Left colon (tissue), 2 donors: ENCODE measurements around the gene FNTB. TPM values are rescaled to one million over a fixed set of nuclear protein-coding genes. Genes with fewer than 3 reads are reported as not detected.

ENCODE experiments used
- ATAC-seq: fragments of 200-7000 bp; cut with Tn5 transposase; one replicate; pipeline ENCODE4 v1.9.1; 2020; ENCODE audit warnings: mild to moderate bottlenecking, moderate library complexity
- DNase-seq, 2 donors: peaks; one replicate each; pipeline ENCODE4 v3.0.0-alpha.2; 2020
- intact Hi-C, 2 donors: fragments of 100-400 bp; cut with DNase I in 1 of 2; cut with micrococcal nuclease in 1 of 2; formaldehyde crosslinking; loops; one replicate each; pipeline versions ENCODE4 v1.11.2 to v1.14.0; 2022; cut with DNase I, micrococcal nuclease
- long read RNA-seq: library from polyadenylated mRNA; unstranded; transcript quantifications from one replicate; pipeline ENCODE4 v2.0.0, GENCODE V29; 2021
- total RNA-seq, 2 donors: library from RNA; stranded (reverse); fragmentation: NEBNext Ultra II Directional; extraction: Animal tissue kit (Norgen Biotek cat#: 25700); gene quantifications; one replicate each; pipeline ENCODE4 v1.2.1, GENCODE V29; 2021
- donor health status: DM: no; HTN: no; CAD: no.
- donor health status: DM: yes; HTN: yes; CAD: no.

FNTB gene
- 10 to 100 TPM; 11.0 to 14.2 TPM for total RNA-seq
- long read RNA-seq, transcript FNTB-201 (12 exons, 2,834 nt) = minor isoform, 6 of 19 reads
- long read RNA-seq, transcript FNTB-208 (3 exons, 530 nt) = major isoform, 7 of 19 reads
- long read RNA-seq, partial matches to known transcripts = 2 of 19 reads
- long read RNA-seq, other reads (novel, unspliced or antisense) = 4 of 19 reads

GRCh38 chr14:64986648-64987437 is at the start of gene FNTB:
TSS of gene FNTB (plus strand) at chr14:64986895. CDS start at chr14:64986954, 59 bp downstream.
- peak; percentile 96 for ATAC-seq
- DNase-seq = peak; percentile 97
- intact Hi-C loops = loop anchor here in 1 of 2 donors (10.0 kb wide), 1 partner anchor 162 kb away; no protein-coding TSS in a partner anchor

GRCh38 chr14:64937171-64937820 is 49.4 kb upstream of the FNTB start:
- intact Hi-C loops = no loop called here
- no peak for DNase-seq

GRCh38 chr14:64937821-64938193 is 48.9 kb upstream of the FNTB start:
- DNase-seq (no peak), ATAC-seq (peak; percentile 9)
- intact Hi-C loops = no loop called here

More at GRCh38 chr14:64937171-64937820, 49.4 kb upstream of the FNTB start:
- ATAC-seq = no peak

- ATAC-seq (peak; percentile 17), DNase-seq (peak; percentile 49 to 66)
- intact Hi-C loops = no loop called here
Measured at GRCh38 chr14:64938972-64939816, 47.5 kb upstream of the FNTB start.

GRCh38 chr14:64939817-64940190 is 46.9 kb upstream of the FNTB start:
- intact Hi-C loops = no loop called here
- ATAC-seq (no peak), DNase-seq (no peak)

GRCh38 chr14:64940336-64940910 is 46.3 kb upstream of the FNTB start:
- no peak for ATAC-seq
- no peak for DNase-seq
- intact Hi-C loops = no loop called here

GRCh38 chr14:64942531-64943111 is 44.1 kb upstream of the FNTB start, which contains the start of gene GPX2:
TSS of gene GPX2 (minus strand) at chr14:64942745. CDS start at chr14:64942726, 19 bp downstream.
- peak; percentile 85 to 94 for DNase-seq
- ATAC-seq = peak; percentile 75
- intact Hi-C loops = no loop called here

GRCh38 chr14:64943556-64943955 is 43.1 kb upstream of the FNTB start:
- intact Hi-C loops = no loop called here
- no peak for DNase-seq
- no peak for ATAC-seq

GRCh38 chr14:64944041-64944440 is 42.7 kb upstream of the FNTB start:
- intact Hi-C loops = no loop called here
- ATAC-seq (no peak), DNase-seq (no peak)

- intact Hi-C loops = no loop called here
- DNase-seq = no peak
Measured at GRCh38 chr14:64944861-64945260, 41.8 kb upstream of the FNTB start.

GRCh38 chr14:64945431-64946178 is 41.1 kb upstream of the FNTB start:
- ATAC-seq = no peak
- intact Hi-C loops = no loop called here
- DNase-seq = no peak

More at GRCh38 chr14:64944861-64945260, 41.8 kb upstream of the FNTB start:
- ATAC-seq = no peak

GRCh38 chr14:64946310-64947045 is 40.2 kb upstream of the FNTB start:
- no peak for ATAC-seq
- DNase-seq = no peak
- intact Hi-C loops = no loop called here

- intact Hi-C loops = no loop called here
- no peak for DNase-seq
- no peak for ATAC-seq
Measured at GRCh38 chr14:64947710-64948611, 38.7 kb upstream of the FNTB start.

- no peak for ATAC-seq
- intact Hi-C loops = no loop called here
- DNase-seq = no peak
Measured at GRCh38 chr14:64948612-64949210, 38.0 kb upstream of the FNTB start.

GRCh38 chr14:64950889-64951288 is 35.8 kb upstream of the FNTB start:
- intact Hi-C loops = no loop called here
- no peak for DNase-seq
- no peak for ATAC-seq

- ATAC-seq = no peak
- intact Hi-C loops = no loop called here
- no peak for DNase-seq
Measured at GRCh38 chr14:64951291-64951690, 35.4 kb upstream of the FNTB start.
